ENCODE measurements around the gene LLCFC1. TPM values are rescaled to one million over a fixed set of nuclear protein-coding genes. Genes with fewer than 3 reads are reported as not detected.

Gene LLCFC1
- polyA plus RNA-seq, 1 of the 3 experiments (the other 2 are of a cell fraction): not detected

DNA sequence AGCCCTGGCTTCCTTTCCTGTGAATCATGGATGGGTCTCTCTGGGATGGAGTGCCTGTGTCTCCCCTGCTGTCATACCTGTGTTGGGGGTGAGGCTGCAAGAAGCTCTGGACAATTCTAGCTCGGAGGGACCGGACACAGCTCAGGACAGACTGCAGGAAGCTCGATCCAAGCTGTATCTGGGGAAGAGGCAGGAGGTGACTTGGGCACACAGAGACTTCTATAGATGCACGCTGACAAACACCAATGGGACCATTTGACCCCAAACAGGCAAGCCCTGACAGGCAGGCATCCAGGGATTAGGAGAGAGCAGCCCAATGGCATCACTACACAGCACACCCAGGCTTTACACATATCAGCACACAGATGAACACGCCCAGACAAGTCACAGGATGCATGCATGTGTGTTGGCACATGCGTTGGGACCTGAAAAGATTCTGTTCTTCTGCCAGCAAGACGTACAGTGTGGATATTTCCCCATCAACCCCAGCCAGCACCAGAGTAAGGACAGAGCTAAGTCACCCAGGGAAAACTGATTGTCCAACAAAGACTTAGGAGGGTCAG lies 4.5 kb downstream of the LLCFC1 start:
- no peak overlapping the region for H3K4me2 ChIP-seq
- 3% methylated on average over 7 of the region's 7 CpGs for WGBS (ENCODE audit: low lambda C conversion rate)
- no peaks in the 10 kb centered on the region for H3K9me3 ChIP-seq
- H3K4me3 ChIP-seq (ENCODE audit: low read depth in 2 of 2, low read length in 1 of 2): no peak overlapping the region
- H3K36me3 ChIP-seq (replicated peaks in 1 of 2; ENCODE audit: control insufficient read depth in 1 of 2, insufficient read depth in 2 of 2, low read length in 1 of 2): no peaks in the 10 kb centered on the region
- POLR2A ChIA-PET: no interaction called here
- no peaks in the 10 kb centered on the region for H3K79me2 ChIP-seq (ENCODE audit: insufficient read depth)
- peaks cover 36% of the 10 kb centered on the region for H3K27me3 ChIP-seq (ENCODE audit: insufficient read depth)
- TF ChIP-seq JUND (IDR thresholded peaks at IDR 0.05) (no peak), ELF1 (IDR thresholded peaks at IDR 0.05) (no peak), YY1 (IDR thresholded peaks at IDR 0.05; ENCODE audit: low read depth) (no peak), NFIC (IDR thresholded peaks at IDR 0.05; ENCODE audit: borderline replicate concordance) (no peak), RAD21 (IDR thresholded peaks at IDR 0.05; ENCODE audit: low read length) (no peak), CTCF (IDR thresholded peaks at IDR 0.05) (no peak), MXI1 (IDR thresholded peaks at IDR 0.05; ENCODE audit: low read depth, low read length) (no peak), RFX5 (IDR thresholded peaks at IDR 0.05; ENCODE audit: low read length) (no peak)
- TF ChIP-seq, protein P1, sequence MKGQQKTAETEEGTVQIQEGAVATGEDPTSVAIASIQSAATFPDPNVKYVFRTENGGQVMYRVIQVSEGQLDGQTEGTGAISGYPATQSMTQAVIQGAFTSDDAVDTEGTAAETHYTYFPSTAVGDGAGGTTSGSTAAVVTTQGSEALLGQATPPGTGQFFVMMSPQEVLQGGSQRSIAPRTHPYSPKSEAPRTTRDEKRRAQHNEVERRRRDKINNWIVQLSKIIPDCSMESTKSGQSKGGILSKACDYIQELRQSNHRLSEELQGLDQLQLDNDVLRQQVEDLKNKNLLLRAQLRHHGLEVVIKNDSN (IDR thresholded peaks at IDR 0.05; ENCODE audit: borderline replicate concordance, low read depth): no peak
- no peak for DNase-seq
- H3K27ac ChIP-seq (ENCODE audit: low read depth in 2 of 2, low read length in 1 of 2): no peak overlapping the region
- no peaks in the 10 kb centered on the region for H4K20me1 ChIP-seq (ENCODE audit: insufficient read depth)
- no peaks in the 10 kb centered on the region for H3K9me2 ChIP-seq
- no peaks in the 10 kb centered on the region for H3F3A ChIP-seq (replicated peaks; ENCODE audit: insufficient read depth)
- H3K9ac ChIP-seq: no peak overlapping the region
- CTCF ChIA-PET: interaction anchor here (1.3 to 1.5 kb wide), 2 partner anchors 64 to 271 kb away, joined by 3 read pairs; no protein-coding TSS in a partner anchor
- no peak overlapping the region for H2AFZ ChIP-seq (ENCODE audit: low read depth)
- peaks cover 0 to 10% of the 10 kb centered on the region in 2 experiments; a peak in 2 of 4 replicates for H3K4me1 ChIP-seq (ENCODE audit: control insufficient read depth in 1 of 2, insufficient read depth in 2 of 2, low read depth in 1 of 2, low read length in 1 of 2)

GRCh38 chr7:142945001-142945400 lies 5.7 kb downstream of the LLCFC1 start:
- Histone ChIP-seq H3K9me2 (no peaks in the 10 kb centered on the region), H3K27ac (ENCODE audit: low read depth in 2 of 2, low read length in 1 of 2) (no peak overlapping the region), H3K9ac (no peak overlapping the region), H3K79me2 (ENCODE audit: insufficient read depth) (no peaks in the 10 kb centered on the region), H3K4me1 (ENCODE audit: control insufficient read depth in 1 of 2, insufficient read depth in 2 of 2, low read depth in 1 of 2, low read length in 1 of 2) (peaks cover 0 to 10% of the 10 kb centered on the region in 2 experiments; a peak in 2 of 4 replicates), H3K27me3 (ENCODE audit: insufficient read depth) (peaks cover 36% of the 10 kb centered on the region), H4K20me1 (ENCODE audit: insufficient read depth) (no peaks in the 10 kb centered on the region), H2AFZ (ENCODE audit: low read depth) (no peak overlapping the region), H3F3A (replicated peaks; ENCODE audit: insufficient read depth) (no peaks in the 10 kb centered on the region), H3K4me3 (ENCODE audit: low read depth in 2 of 2, low read length in 1 of 2) (no peak overlapping the region), H3K4me2 (no peak overlapping the region), H3K9me3 (no peaks in the 10 kb centered on the region), H3K36me3 (replicated peaks in 1 of 2; ENCODE audit: control insufficient read depth in 1 of 2, insufficient read depth in 2 of 2, low read length in 1 of 2) (no peaks in the 10 kb centered on the region)
- no peak for TF ChIP-seq REST (IDR thresholded peaks at IDR 0.05; ENCODE audit: low read depth, low read length)
- no peak for TF ChIP-seq ELF1 (IDR thresholded peaks at IDR 0.05)
- no peak for TF ChIP-seq GATA2 (CRISPR knock-in tag; IDR thresholded peaks at IDR 0.05)
- TF ChIP-seq RAD21 (IDR thresholded peaks at IDR 0.05; ENCODE audit: low read length): no peak
- no peak for TF ChIP-seq FOXJ3 (CRISPR knock-in tag; IDR thresholded peaks at IDR 0.05)
- TF ChIP-seq RFX5 (IDR thresholded peaks at IDR 0.05; ENCODE audit: low read length): no peak
- TF ChIP-seq CHD2 (IDR thresholded peaks at IDR 0.05; ENCODE audit: low read length, partially characterized antibody): no peak
- TF ChIP-seq RCOR1 (IDR thresholded peaks at IDR 0.05; ENCODE audit: low read length): no peak
- DNase-seq: no peak
- CTCF ChIA-PET: interaction anchor here (1.5 kb wide), 1 partner anchor 63 kb away, joined by 3 read pairs; no protein-coding TSS in a partner anchor
- 2% methylated on average over 3 of the region's 3 CpGs for WGBS (ENCODE audit: low lambda C conversion rate)
- POLR2A ChIA-PET: no interaction called here
